Mucosa of stomach (tissue), 1 donor: ENCODE results near the gene RMC1.
"Not testable (repeated sequence)": the region's sequence is repeated elsewhere in the genome, so short reads cannot be mapped to it uniquely, and the experiment has no call there.

Source experiments
- H3K27me3 ChIP-seq: one replicate; pipeline ENCODE4 v1.7.0; 2013; ENCODE audit warnings: mild to moderate bottlenecking, low read length; ENCODE audit not compliant: control insufficient read depth, insufficient read depth
- H3K36me3 ChIP-seq: one replicate; pipeline ENCODE4 v1.7.0; 2013; ENCODE audit warnings: low read length; ENCODE audit not compliant: control insufficient read depth, insufficient read depth
- H3K4me1 ChIP-seq: one replicate; pipeline ENCODE4 v1.7.0; 2013; ENCODE audit warnings: mild to moderate bottlenecking, low read length; ENCODE audit not compliant: control insufficient read depth, insufficient read depth
- H3K4me3 ChIP-seq: one replicate; pipeline ENCODE4 v1.7.0; 2013; ENCODE audit warnings: low read length
- H3K9ac ChIP-seq: one replicate; pipeline ENCODE4 v1.7.0; 2013; ENCODE audit warnings: mild to moderate bottlenecking, low read length, moderate library complexity
- H3K9me3 ChIP-seq: one replicate; pipeline ENCODE4 v1.7.0; 2013; ENCODE audit warnings: mild to moderate bottlenecking, low read length, moderate library complexity; ENCODE audit not compliant: control insufficient read depth
- donor health status: Pancreatic carcinoma.

Gene RMC1

GRCh38 chr18:23570912-23571504 lies 67.7 kb downstream of the RMC1 start:
- Histone ChIP-seq H3K27me3 (no peaks in the 10 kb centered on the region), H3K9ac (no peak overlapping the region), H3K4me3 (no peak overlapping the region), H3K9me3 (no peaks in the 10 kb centered on the region), H3K4me1 (peaks cover 18% of the 10 kb centered on the region), H3K36me3 (no peaks in the 10 kb centered on the region)

- Histone ChIP-seq H3K27me3 (no peaks in the 10 kb centered on the region), H3K36me3 (no peaks in the 10 kb centered on the region), H3K9me3 (no peaks in the 10 kb centered on the region), H3K4me1 (peaks cover 18% of the 10 kb centered on the region), H3K4me3 (no peak overlapping the region), H3K9ac (no peak overlapping the region)
Observed at GRCh38 chr18:23572012-23572411, 68.7 kb downstream of the RMC1 start.

- no peaks in the 10 kb centered on the region for H3K9me3 ChIP-seq
- no peak overlapping the region for H3K4me3 ChIP-seq
- peaks cover 18% of the 10 kb centered on the region for H3K4me1 ChIP-seq
- H3K9ac ChIP-seq: no peak overlapping the region
- H3K36me3 ChIP-seq: no peaks in the 10 kb centered on the region
- H3K27me3 ChIP-seq: no peaks in the 10 kb centered on the region
Observed at GRCh38 chr18:23572570-23572969, 69.3 kb downstream of the RMC1 start.

- Histone ChIP-seq H3K4me3 (no peak overlapping the region), H3K27me3 (no peaks in the 10 kb centered on the region), H3K9ac (no peak overlapping the region), H3K36me3 (no peaks in the 10 kb centered on the region), H3K4me1 (peaks cover 18% of the 10 kb centered on the region), H3K9me3 (no peaks in the 10 kb centered on the region)
Observed at GRCh38 chr18:23573020-23573419, 69.7 kb downstream of the RMC1 start.

GRCh38 chr18:23573626-23574431 lies 70.5 kb downstream of the RMC1 start:
- Histone ChIP-seq H3K4me1 (peaks cover 18% of the 10 kb centered on the region), H3K4me3 (no peak overlapping the region), H3K9me3 (no peaks in the 10 kb centered on the region), H3K9ac (peak overlapping the region; percentile 41), H3K27me3 (no peaks in the 10 kb centered on the region), H3K36me3 (no peaks in the 10 kb centered on the region)

GRCh38 chr18:23574611-23575308 lies 71.4 kb downstream of the RMC1 start:
- Histone ChIP-seq H3K9ac (peak overlapping the region; percentile 41), H3K27me3 (no peaks in the 10 kb centered on the region), H3K36me3 (no peaks in the 10 kb centered on the region), H3K4me1 (peaks cover 14% of the 10 kb centered on the region), H3K9me3 (no peaks in the 10 kb centered on the region), H3K4me3 (no peak overlapping the region)

- H3K4me3 ChIP-seq: no peak overlapping the region
- no peaks in the 10 kb centered on the region for H3K9me3 ChIP-seq
- H3K36me3 ChIP-seq: no peaks in the 10 kb centered on the region
- H3K27me3 ChIP-seq: no peaks in the 10 kb centered on the region
- H3K9ac ChIP-seq: no peak overlapping the region
- peaks cover 10% of the 10 kb centered on the region for H3K4me1 ChIP-seq
Observed at GRCh38 chr18:23575309-23575651, 72.0 kb downstream of the RMC1 start.

- H3K27me3 ChIP-seq, H3K4me3 ChIP-seq, H3K9ac ChIP-seq, H3K9me3 ChIP-seq, H3K36me3 ChIP-seq: not testable (repeated sequence)
- peaks cover 20% of the 10 kb centered on the region for H3K4me1 ChIP-seq
Observed at GRCh38 chr18:23577521-23577920, 74.2 kb downstream of the RMC1 start.

- Histone ChIP-seq H3K9me3 (no peaks in the 10 kb centered on the region), H3K9ac (no peak overlapping the region), H3K27me3 (no peaks in the 10 kb centered on the region), H3K4me1 (peaks cover 22% of the 10 kb centered on the region), H3K4me3 (no peak overlapping the region), H3K36me3 (no peaks in the 10 kb centered on the region)
Observed at GRCh38 chr18:23578067-23578701, 74.9 kb downstream of the RMC1 start.

GRCh38 chr18:23578891-23579653 lies 75.8 kb downstream of the RMC1 start:
- Histone ChIP-seq H3K9ac (no peak overlapping the region), H3K4me3 (no peak overlapping the region), H3K36me3 (no peaks in the 10 kb centered on the region), H3K9me3 (no peaks in the 10 kb centered on the region), H3K27me3 (no peaks in the 10 kb centered on the region), H3K4me1 (peaks cover 22% of the 10 kb centered on the region)

GRCh38 chr18:23580677-23581367 lies 77.5 kb downstream of the RMC1 start:
- H3K36me3 ChIP-seq: no peaks in the 10 kb centered on the region
- H3K27me3 ChIP-seq: no peaks in the 10 kb centered on the region
- no peak overlapping the region for H3K4me3 ChIP-seq
- H3K9me3 ChIP-seq: no peaks in the 10 kb centered on the region
- H3K4me1 ChIP-seq: peaks cover 18% of the 10 kb centered on the region
- no peak overlapping the region for H3K9ac ChIP-seq
